Thyroid gland (tissue), 4 donors: Measurements from ENCODE around the gene NFAM1. TPM values are rescaled to one million over a fixed set of nuclear protein-coding genes. Genes with fewer than 3 reads are reported as not detected.
A peak's percentile ranks its signal among the peaks of the same experiment; 100 is the strongest.

ENCODE experiments used
- DNase-seq, 2 donors: peaks; one replicate each; pipeline ENCODE4 v3.0.0-alpha.2; 2019
- H3K27ac ChIP-seq, 3 donors: fragments of 200-600 bp; sonication (generic); 1 replicate in 2 of 3; 2 replicates in 1 of 3; pipeline ENCODE4 v1.5.1; 2016 to 2019; ENCODE audit warnings: mild to moderate bottlenecking in 1 of 3, moderate library complexity in 1 of 3
- H3K27me3 ChIP-seq: fragments of 200-600 bp; sonication (generic); one replicate; pipeline ENCODE4 v1.5.1; 2019
- H3K36me3 ChIP-seq, 2 donors: fragments of 200-600 bp; sonication (generic); one replicate each; pipeline ENCODE4 v1.5.1; 2016 to 2019
- H3K4me1 ChIP-seq, 2 donors: fragments of 200-600 bp; sonication (generic); one replicate each; pipeline ENCODE4 v1.5.1; 2017 to 2019
- H3K4me3 ChIP-seq, 3 donors: fragments of 200-600 bp; sonication (generic); replicated peaks in 1 of 3; 1 replicate in 2 of 3; 2 replicates in 1 of 3; pipeline ENCODE4 v1.5.1; 2016; ENCODE audit warnings: mild to moderate bottlenecking in 1 of 3
- H3K9me3 ChIP-seq: fragments of 200-600 bp; sonication (generic); one replicate; pipeline ENCODE4 v1.5.1; 2017
- POLR2A ChIP-seq, 2 donors: fragments of 450-650 bp; IDR thresholded peaks; one replicate each; pipeline ENCODE4 v1.6.1; 2017; ENCODE audit warnings: antibody characterized with exemption in 2 of 2, mild to moderate bottlenecking in 2 of 2, moderate library complexity in 1 of 2
- WGBS, 2 donors: methylation state at CpG; one replicate each; pipeline ENCODE4 v1.1.5; 2017; 5-methylcytosine and 5-hydroxymethylcytosine counted together
- intact Hi-C: fragments of 100-400 bp; cut with DNase I; formaldehyde crosslinking; loops from one replicate; pipeline ENCODE4 v1.15.1; 2023
- total RNA-seq, 4 donors: library from RNA; depleted of rRNA; stranded (reverse); fragments of >200 nt; gene quantifications; one replicate each; pipeline ENCODE4 v1.2.3, GENCODE V29; 2016
- TF ChIP-seq, protein P1 (sequence below), 6 experiments: fragments of 200-600 bp in 3 of 6; fragments of 450-650 bp in 3 of 6; sonication (generic) in 3 of 6; IDR thresholded peaks; one replicate each; pipeline ENCODE4 v1.5.1; 2016 to 2019; ENCODE audit warnings: antibody characterized with exemption in 6 of 6, mild to moderate bottlenecking in 2 of 6, inconsistent platforms in 1 of 6, moderate library complexity in 1 of 6

NFAM1 gene
- total RNA-seq, 4 donors from 2014 or later: 0.89 to 1.4 (median 1.2) TPM

DNA sequence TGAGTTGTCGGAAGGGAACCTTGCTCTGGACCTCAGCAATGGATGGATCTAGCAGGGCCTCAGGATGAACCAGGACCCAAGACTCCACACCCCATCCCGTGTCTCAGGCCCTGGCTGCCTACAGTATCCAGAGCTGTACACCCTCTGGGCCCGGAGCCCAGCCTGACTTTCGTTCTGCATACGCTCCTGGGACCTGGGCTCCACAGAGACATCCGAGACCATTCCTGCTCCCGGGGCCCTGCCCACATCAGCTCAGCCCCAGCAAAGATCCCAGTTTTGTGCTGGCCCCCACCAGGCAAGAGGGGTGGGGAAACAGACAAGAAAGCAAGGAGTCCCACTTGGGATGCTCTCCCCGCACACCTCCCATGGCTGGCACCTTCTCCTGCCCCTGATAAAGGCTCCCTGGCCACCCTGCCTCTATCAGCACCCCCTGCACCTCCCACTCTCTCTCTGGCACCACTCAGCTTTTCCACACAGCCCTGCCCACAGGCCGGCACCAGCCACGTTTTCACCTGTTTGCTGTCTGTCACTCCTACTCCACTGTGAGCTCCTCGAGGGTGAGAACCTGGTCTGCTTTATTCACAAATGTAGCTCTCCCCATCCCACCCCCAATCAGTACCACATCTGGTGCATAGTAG lies 97.2 kb downstream of the NFAM1 start:
- H3K9me3 ChIP-seq: no peaks in the 10 kb centered on the region
- no peak overlapping the region for H3K4me3 ChIP-seq
- no peak overlapping the region for H3K27ac ChIP-seq
- DNase-seq: no peak
- no peaks in the 10 kb centered on the region for H3K36me3 ChIP-seq
- H3K4me1 ChIP-seq: peaks cover 0 to 9% of the 10 kb centered on the region in 2 donors
- no peak for TF ChIP-seq POLR2A (IDR thresholded peaks at IDR 0.05)
- TF ChIP-seq, protein P1, sequence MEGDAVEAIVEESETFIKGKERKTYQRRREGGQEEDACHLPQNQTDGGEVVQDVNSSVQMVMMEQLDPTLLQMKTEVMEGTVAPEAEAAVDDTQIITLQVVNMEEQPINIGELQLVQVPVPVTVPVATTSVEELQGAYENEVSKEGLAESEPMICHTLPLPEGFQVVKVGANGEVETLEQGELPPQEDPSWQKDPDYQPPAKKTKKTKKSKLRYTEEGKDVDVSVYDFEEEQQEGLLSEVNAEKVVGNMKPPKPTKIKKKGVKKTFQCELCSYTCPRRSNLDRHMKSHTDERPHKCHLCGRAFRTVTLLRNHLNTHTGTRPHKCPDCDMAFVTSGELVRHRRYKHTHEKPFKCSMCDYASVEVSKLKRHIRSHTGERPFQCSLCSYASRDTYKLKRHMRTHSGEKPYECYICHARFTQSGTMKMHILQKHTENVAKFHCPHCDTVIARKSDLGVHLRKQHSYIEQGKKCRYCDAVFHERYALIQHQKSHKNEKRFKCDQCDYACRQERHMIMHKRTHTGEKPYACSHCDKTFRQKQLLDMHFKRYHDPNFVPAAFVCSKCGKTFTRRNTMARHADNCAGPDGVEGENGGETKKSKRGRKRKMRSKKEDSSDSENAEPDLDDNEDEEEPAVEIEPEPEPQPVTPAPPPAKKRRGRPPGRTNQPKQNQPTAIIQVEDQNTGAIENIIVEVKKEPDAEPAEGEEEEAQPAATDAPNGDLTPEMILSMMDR (IDR thresholded peaks at IDR 0.05): no peak
- intact Hi-C loops: no loop called here
- WGBS, 2 donors: 79 to 83% methylated on average over 8 to 9 of the region's 11 CpGs
- no peaks in the 10 kb centered on the region for H3K27me3 ChIP-seq

DNA sequence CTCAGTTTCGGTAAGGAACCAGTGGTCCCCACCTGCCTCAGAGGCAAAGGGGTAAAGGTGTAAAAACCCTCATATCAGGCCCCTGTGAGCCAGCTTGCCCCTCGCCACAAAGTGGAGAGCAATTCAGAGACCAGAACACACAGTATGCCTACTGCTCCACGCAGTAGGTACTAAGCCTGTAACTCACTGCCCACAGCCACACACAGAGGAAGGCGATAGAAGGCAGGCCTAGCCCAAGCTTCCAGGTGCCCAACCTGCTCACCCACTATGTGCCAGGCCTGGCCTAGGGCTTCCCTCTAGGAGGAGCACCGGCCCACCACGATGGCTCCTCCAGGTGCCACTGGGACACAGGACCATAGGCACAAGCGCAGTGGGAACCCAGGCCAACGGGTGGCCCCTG lies 98.7 kb downstream of the NFAM1 start:
- 94 to 98% methylated on average over 3 to 7 of the region's 8 CpGs for WGBS, 2 donors
- Histone ChIP-seq H3K27me3 (no peaks in the 10 kb centered on the region), H3K9me3 (no peaks in the 10 kb centered on the region), H3K36me3 (no peaks in the 10 kb centered on the region), H3K4me1 (peaks cover 0 to 6% of the 10 kb centered on the region in 2 donors), H3K4me3 (no peak overlapping the region), H3K27ac (no peak overlapping the region)
- DNase-seq: no peak
- intact Hi-C loops: no loop called here
- TF ChIP-seq, protein P1 (IDR thresholded peaks at IDR 0.05): no peak
- TF ChIP-seq POLR2A (IDR thresholded peaks at IDR 0.05): no peak

DNA sequence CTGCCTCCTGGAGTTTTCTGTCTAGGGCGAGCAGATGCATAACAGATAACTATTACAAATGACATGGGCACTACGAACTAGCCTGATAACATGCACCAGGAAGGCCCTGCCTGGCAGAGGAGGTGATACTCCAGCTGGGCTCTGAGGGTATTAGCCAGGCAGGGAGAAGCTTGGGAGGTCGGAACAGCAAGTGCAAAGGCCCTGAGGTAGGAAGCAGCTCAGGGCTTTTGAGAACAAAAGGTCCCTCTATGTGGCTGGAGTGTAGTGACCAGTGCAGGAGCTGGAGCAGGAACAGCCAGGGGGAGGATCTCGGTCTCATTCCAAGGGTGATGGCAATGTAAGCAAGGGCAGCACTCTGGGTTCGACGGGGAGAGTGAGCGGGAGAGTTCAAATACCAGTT lies 100.1 kb downstream of the NFAM1 start:
- no peak for DNase-seq
- H3K9me3 ChIP-seq: no peaks in the 10 kb centered on the region
- no peak overlapping the region for H3K27ac ChIP-seq
- whole genome bisulfite sequencing, 2 donors: 80 to 83% methylated on average over 7 of the region's 7 CpGs
- H3K27me3 ChIP-seq: no peaks in the 10 kb centered on the region
- intact Hi-C loops: no loop called here
- TF ChIP-seq, protein P1 (IDR thresholded peaks at IDR 0.05): no peak
- no peak for TF ChIP-seq POLR2A (IDR thresholded peaks at IDR 0.05)
- H3K4me1 ChIP-seq: peaks cover 0 to 6% of the 10 kb centered on the region in 2 donors
- no peaks in the 10 kb centered on the region for H3K36me3 ChIP-seq
- no peak overlapping the region for H3K4me3 ChIP-seq

DNA sequence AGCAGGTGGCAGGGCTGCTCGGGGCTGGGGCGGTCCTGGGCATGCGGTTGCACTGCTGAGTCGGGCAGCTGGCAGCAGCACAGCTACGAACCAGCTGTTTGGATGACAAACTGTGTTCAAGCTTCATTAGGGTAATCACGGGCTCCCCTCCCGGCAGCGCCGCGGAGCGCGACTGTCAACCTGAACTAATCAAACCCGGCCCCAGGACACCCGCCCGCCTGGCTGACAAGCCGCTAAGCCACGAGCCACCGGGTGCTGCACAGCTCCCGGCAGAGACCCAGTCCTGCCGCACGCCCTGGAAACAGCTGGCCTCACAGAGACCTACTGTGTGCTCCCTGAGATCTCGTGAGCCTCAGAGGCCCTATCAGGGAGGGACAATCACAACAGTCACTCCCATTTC lies 101.2 kb downstream of the NFAM1 start:
- H3K27ac ChIP-seq: no peak overlapping the region
- peaks cover 0 to 1% of the 10 kb centered on the region in 2 donors for H3K4me1 ChIP-seq
- TF ChIP-seq POLR2A (IDR thresholded peaks at IDR 0.05): no peak
- TF ChIP-seq, protein P1 (IDR thresholded peaks at IDR 0.05): no peak
- DNase-seq: peak in 1 of 2 donors; percentile 42
- no peaks in the 10 kb centered on the region for H3K36me3 ChIP-seq
- intact Hi-C loops: no loop called here
- 78 to 79% methylated on average over 12 to 15 of the region's 22 CpGs for WGBS, 2 donors
- no peaks in the 10 kb centered on the region for H3K9me3 ChIP-seq
- no peak overlapping the region for H3K4me3 ChIP-seq
- H3K27me3 ChIP-seq: no peaks in the 10 kb centered on the region

Other genes starting within 250 kb of the NFAM1 start
- 10 to 100 TPM; 47.6 to 82.4 (median 68.7) TPM for gene TCF20, start 161.8 kb downstream of the NFAM1 start, total RNA-seq
- gene RRP7A, start 87.4 kb upstream of the NFAM1 start, total RNA-seq: 10 to 100 TPM; 20.2 to 27.8 (median 26.8) TPM
- gene SERHL2, start 121.6 kb upstream of the NFAM1 start, total RNA-seq: 1 to 10 TPM in 2 of 4 donors, under 1 TPM in 1, not detected in 1; 0.83 to 5.1 (median 3.1) TPM
- 10 to 100 TPM; 46.1 to 55.4 (median 49.8) TPM for gene POLDIP3, start 182.5 kb upstream of the NFAM1 start, total RNA-seq
- not detected for gene ATP5MGL, start 208.2 kb upstream of the NFAM1 start, total RNA-seq
- 100 to 1,000 TPM in 1 of 4 donors, 10 to 100 TPM in 3; 52.6 to 120 (median 75.5) TPM for gene CYB5R3, start 217.0 kb upstream of the NFAM1 start, total RNA-seq